GM20000 (cell line): Measurements from ENCODE around the gene GLRA3.

Experiments
- DNase-seq: peaks from one replicate; pipeline ENCODE4 v3.0.0; 2012; ENCODE audit warnings: low spot score
- TF ChIP-seq, protein P1 (sequence below): IDR thresholded peaks from 2 replicates; pipeline ENCODE4 v1.5.1; 2012; ENCODE audit warnings: mild to moderate bottlenecking, control low read depth; ENCODE audit errors: extremely low read depth, missing control alignments

The GLRA3 gene

DNA sequence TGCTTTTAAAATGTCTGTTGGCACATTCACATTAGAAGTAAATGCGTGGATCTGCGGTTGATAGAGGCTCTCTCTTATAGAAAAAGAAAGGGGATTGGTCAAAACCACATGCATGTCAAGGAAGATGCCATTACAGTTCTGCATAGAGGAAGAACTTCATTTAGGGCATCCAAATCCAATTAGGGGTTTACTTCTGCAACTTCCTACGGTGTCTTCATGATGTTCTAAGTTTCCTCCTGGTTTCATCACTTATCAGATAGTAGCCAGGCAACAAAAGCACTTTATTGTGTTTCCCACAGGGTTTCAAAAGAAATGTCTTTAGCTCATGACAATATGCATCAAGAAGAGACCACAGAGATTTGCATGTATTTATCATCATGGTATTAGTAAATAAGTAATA lies 170.8 kb downstream of the GLRA3 start:
- no peak for DNase-seq
- TF ChIP-seq, protein P1, sequence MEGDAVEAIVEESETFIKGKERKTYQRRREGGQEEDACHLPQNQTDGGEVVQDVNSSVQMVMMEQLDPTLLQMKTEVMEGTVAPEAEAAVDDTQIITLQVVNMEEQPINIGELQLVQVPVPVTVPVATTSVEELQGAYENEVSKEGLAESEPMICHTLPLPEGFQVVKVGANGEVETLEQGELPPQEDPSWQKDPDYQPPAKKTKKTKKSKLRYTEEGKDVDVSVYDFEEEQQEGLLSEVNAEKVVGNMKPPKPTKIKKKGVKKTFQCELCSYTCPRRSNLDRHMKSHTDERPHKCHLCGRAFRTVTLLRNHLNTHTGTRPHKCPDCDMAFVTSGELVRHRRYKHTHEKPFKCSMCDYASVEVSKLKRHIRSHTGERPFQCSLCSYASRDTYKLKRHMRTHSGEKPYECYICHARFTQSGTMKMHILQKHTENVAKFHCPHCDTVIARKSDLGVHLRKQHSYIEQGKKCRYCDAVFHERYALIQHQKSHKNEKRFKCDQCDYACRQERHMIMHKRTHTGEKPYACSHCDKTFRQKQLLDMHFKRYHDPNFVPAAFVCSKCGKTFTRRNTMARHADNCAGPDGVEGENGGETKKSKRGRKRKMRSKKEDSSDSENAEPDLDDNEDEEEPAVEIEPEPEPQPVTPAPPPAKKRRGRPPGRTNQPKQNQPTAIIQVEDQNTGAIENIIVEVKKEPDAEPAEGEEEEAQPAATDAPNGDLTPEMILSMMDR, result no peak

DNA sequence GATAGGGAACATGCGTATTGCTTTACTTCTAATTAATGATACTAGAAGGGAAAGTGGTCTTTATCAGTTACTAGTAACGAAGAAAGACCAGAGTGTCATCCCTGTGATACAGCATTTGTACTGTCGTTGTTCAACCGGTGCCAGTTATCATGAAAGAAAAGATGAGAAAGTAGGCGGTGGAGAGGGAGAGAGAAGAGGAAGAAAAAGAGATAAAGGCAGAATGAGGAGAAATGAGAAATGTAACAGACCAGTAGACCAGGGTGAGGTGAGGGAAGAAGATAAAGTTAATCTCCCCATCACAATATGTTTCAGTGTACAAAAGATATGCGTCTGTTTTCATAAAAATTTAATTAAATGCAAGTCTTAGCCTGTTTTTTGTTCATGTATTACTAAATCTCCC lies 171.6 kb downstream of the GLRA3 start:
- TF ChIP-seq, protein P1, result no peak
- DNase-seq, result no peak

DNA sequence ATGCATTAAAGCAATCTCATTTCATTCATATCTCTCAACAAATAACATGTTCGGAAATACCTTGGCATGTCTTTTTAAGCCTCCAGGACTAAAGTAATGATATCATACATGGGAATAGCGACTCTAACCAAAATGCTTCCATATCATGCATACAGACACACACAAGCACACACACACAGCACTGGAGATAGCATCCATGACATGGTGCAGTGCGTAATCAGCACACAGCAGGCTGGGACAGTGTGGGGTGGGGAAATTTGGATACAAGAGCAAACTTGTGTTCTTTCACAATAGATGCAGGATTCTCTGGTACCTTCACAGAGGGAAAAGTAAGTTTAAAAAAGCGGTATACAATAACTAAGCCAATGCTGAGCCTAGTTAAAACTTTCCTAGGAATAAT lies 174.4 kb downstream of the GLRA3 start:
- DNase-seq, result no peak
- TF ChIP-seq, protein P1, result no peak

DNA sequence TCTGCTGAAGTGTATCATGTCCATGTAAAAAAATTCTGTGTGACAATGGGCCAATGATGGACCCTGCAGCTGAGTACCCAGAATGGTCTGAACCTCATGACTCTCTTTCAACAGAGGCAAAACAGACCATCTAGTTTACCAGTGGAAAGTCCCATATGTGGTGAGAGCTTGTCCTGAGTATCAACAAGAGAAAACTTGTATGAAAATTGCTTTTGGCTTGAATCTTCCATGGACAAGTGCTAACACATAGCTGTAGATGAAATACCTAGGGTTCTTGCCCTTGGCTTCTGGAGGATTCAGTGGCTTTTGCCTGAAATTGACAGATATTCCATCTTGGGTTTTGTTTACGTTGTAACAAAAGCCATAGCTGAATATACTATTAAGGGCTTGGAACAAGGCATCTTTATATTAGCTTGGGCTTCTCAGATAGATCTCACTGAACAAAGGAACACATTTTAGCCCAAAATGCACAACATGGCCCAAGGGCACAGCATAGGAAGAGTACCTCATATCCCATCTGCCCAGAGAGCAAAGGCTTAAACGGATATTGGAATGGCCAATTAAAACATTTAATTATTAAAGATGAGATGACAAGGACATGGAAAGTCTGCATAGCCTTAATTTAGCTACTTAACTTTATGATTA lies 178.2 kb downstream of the GLRA3 start:
- TF ChIP-seq, protein P1, result no peak
- DNase-seq, result no peak

DNA sequence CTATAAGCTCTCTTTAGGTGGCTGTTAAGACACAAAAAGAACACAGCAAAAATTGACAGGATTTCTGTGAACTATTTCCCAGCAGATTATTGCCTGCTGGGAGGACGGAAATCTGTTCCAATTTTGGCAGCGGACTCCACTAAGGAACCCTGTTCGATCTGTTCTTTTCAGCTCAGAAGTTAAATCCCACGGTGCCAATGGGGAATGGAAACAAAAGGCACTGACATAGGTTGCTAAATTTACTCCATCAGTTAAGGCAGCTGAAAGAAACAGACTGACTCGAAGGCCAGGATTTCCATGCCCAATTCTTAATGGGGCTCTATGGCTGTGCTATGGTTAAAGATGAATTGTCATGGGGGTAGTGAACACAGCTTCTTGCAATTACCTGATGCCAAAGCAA lies 180.2 kb downstream of the GLRA3 start:
- DNase-seq, result no peak
- TF ChIP-seq, protein P1, result no peak

DNA sequence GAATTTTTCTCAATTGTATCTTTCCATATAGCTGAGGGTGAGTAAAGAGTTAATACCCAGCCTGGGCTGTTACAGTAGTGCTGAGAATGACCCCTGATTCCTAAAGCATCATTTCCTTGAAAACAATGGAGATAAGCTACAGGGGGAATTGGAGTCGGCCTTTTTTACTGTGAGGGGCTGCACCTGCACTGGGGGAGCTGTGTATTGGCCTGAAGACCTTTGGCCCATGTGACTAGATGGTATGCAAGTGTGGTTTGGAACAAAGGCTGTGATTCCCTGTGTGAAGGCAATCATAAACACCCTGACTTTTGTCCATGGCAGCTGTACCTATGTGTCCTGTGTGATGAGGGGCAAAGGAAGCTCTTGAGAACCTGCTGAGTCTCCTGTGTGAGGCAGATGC lies 182.7 kb downstream of the GLRA3 start:
- no peak for DNase-seq
- TF ChIP-seq, protein P1, result no peak

DNA sequence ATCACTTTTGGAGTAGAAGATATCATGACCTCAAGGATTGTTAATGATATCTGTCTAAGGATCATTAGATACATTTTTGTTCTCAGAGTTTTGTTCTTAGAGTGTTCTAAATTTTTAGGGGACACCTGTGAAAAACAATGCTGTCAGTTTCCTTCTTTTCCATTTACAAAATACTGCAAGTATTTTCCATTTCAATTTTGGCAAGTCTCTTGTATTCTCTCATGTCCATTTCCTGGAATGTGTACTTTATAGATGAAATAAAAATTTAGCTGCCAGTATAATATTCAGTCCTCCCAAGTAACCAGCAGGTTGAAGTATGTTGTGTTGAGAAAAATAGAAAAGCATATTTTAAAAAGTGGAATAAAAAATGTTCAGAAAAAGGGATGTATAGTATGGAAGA lies 188.9 kb downstream of the GLRA3 start:
- TF ChIP-seq, protein P1, result no peak
- DNase-seq, result no peak
